Hepatocyte (in vitro differentiated cells): ENCODE results near the gene TNFRSF6B. TPM values are rescaled to one million over a fixed set of nuclear protein-coding genes. Genes with fewer than 3 reads are reported as not detected.

ENCODE experiments used
- DNase-seq: peaks from one replicate; pipeline ENCODE4 v3.0.0-alpha.2; 2016; ENCODE audit warnings: low spot score
- H2AFZ ChIP-seq: fragments of 200-600 bp; sonication (generic); 2 replicates; pipeline ENCODE4 v1.6.0; 2016; ENCODE audit warnings: antibody characterized with exemption, mild to moderate bottlenecking
- H3K27ac ChIP-seq: fragments of 200-600 bp; sonication (generic); 2 replicates; pipeline ENCODE4 v1.5.1; 2016; ENCODE audit warnings: mild to moderate bottlenecking
- H3K27me3 ChIP-seq: fragments of 200-600 bp; sonication (generic); 2 replicates; pipeline ENCODE4 v1.6.1; 2016
- H3K36me3 ChIP-seq: fragments of 200-600 bp; sonication (generic); replicated peaks from 2 replicates; pipeline ENCODE4 v1.5.1; 2016; ENCODE audit warnings: low read depth; ENCODE audit not compliant: insufficient read depth
- H3K4me1 ChIP-seq: fragments of 200-600 bp; sonication (generic); 2 replicates; pipeline ENCODE4 v1.5.1; 2016; ENCODE audit warnings: mild to moderate bottlenecking, moderate library complexity; ENCODE audit not compliant: insufficient read depth
- H3K4me2 ChIP-seq: fragments of 200-600 bp; sonication (generic); 2 replicates; pipeline ENCODE4 v1.6.0; 2016
- H3K4me3 ChIP-seq: fragments of 200-600 bp; sonication (generic); 2 replicates; pipeline ENCODE4 v1.5.1; 2016; ENCODE audit warnings: mild to moderate bottlenecking
- H3K79me2 ChIP-seq: fragments of 200-600 bp; sonication (generic); 2 replicates; pipeline ENCODE4 v1.6.0; 2017; ENCODE audit warnings: mild to moderate bottlenecking
- H3K9me2 ChIP-seq: fragments of 200-600 bp; sonication (generic); replicated peaks from 2 replicates; pipeline ENCODE4 v1.6.0; 2017; ENCODE audit warnings: mild to moderate bottlenecking; ENCODE audit not compliant: insufficient read depth
- H3K9me3 ChIP-seq: fragments of 200-600 bp; sonication (generic); 2 replicates; pipeline ENCODE4 v1.5.1; 2016; ENCODE audit warnings: low read depth, mild to moderate bottlenecking
- H4K20me1 ChIP-seq: fragments of 200-600 bp; sonication (generic); 2 replicates; pipeline ENCODE4 v1.6.0; 2016; ENCODE audit warnings: mild to moderate bottlenecking; ENCODE audit not compliant: insufficient read depth, poor library complexity, severe bottlenecking
- CTCF ChIP-seq: fragments of 200-600 bp; sonication (generic); IDR thresholded peaks from 2 replicates; pipeline ENCODE4 v1.5.1; 2016; ENCODE audit warnings: antibody characterized with exemption, mild to moderate bottlenecking; ENCODE audit not compliant: poor library complexity
- EZH2 ChIP-seq: fragments of 200-600 bp; sonication (generic); IDR thresholded peaks from 2 replicates; pipeline ENCODE4 v1.6.1; 2016; ENCODE audit warnings: antibody characterized with exemption, mild to moderate bottlenecking, borderline replicate concordance
- EZH2phosphoT487 ChIP-seq: fragments of 200-600 bp; sonication (generic); IDR thresholded peaks from one replicate; pipeline ENCODE4 v1.6.1; 2018; ENCODE audit warnings: antibody characterized with exemption, mild to moderate bottlenecking, low read depth, moderate library complexity; ENCODE audit not compliant: unreplicated experiment, severe bottlenecking
- WGBS: methylation state at CpG from one replicate; pipeline ENCODE4 v1.1.6; 2016; ENCODE audit warnings: low lambda C conversion rate; ENCODE audit errors: missing lambda C conversion rate; 5-methylcytosine and 5-hydroxymethylcytosine counted together
- polyA plus RNA-seq: library from polyadenylated mRNA; unstranded; fragments of >200 nt; fragmentation: Nextera tagmentation; extraction: Ambion mirVana; gene quantifications from 2 replicates; pipeline ENCODE4 v1.2.1, GENCODE V29; 2016
- total RNA-seq: library from RNA; depleted of rRNA; stranded (reverse); fragments of >200 nt; gene quantifications from 2 replicates; pipeline ENCODE4 v1.2.3, GENCODE V29; 2014

Gene TNFRSF6B
- total and polyA plus RNA-seq, 2 experiments from 2014 or later = 0.97 to 4.2 TPM

- no peak for TF ChIP-seq CTCF
- TF ChIP-seq EZH2 = no peak
- no peak for TF ChIP-seq EZH2phosphoT487
- Histone ChIP-seq H3K9me3 (no peaks in the 10 kb centered on the region), H3K27ac (peak overlapping the region; percentile 52), H2AFZ (no peak overlapping the region), H3K4me3 (no peak overlapping the region), H3K4me1 (peaks cover 11% of the 10 kb centered on the region), H3K79me2 (no peaks in the 10 kb centered on the region), H3K27me3 (no peaks in the 10 kb centered on the region), H3K4me2 (no peak overlapping the region), H3K36me3 (no peaks in the 10 kb centered on the region), H4K20me1 (no peaks in the 10 kb centered on the region), H3K9me2 (no peaks in the 10 kb centered on the region)
- no peak for DNase-seq
- WGBS = 97% methylated on average over 13 of the region's 13 CpGs
Observed at GRCh38 chr20:63681609-63682142, 14.8 kb upstream of the TNFRSF6B start.

- Histone ChIP-seq H3K36me3 (no peaks in the 10 kb centered on the region), H2AFZ (no peak overlapping the region), H3K79me2 (no peaks in the 10 kb centered on the region), H3K27ac (peak overlapping the region; percentile 69), H3K4me1 (peaks cover 11% of the 10 kb centered on the region), H3K27me3 (no peaks in the 10 kb centered on the region), H3K4me2 (no peak overlapping the region), H3K9me3 (no peaks in the 10 kb centered on the region), H3K4me3 (no peak overlapping the region), H3K9me2 (no peaks in the 10 kb centered on the region), H4K20me1 (no peaks in the 10 kb centered on the region)
- DNase-seq = peak; percentile 81
- 73% methylated on average over 22 of the region's 22 CpGs for WGBS
- TF ChIP-seq CTCF = no peak
- no peak for TF ChIP-seq EZH2
- TF ChIP-seq EZH2phosphoT487 = no peak
Observed at GRCh38 chr20:63682384-63683139, 13.9 kb upstream of the TNFRSF6B start.

GRCh38 chr20:63685269-63686026 lies 11.0 kb upstream of the TNFRSF6B start:
- H2AFZ ChIP-seq = no peak overlapping the region
- no peak for TF ChIP-seq CTCF
- no peak for TF ChIP-seq EZH2
- no peak for TF ChIP-seq EZH2phosphoT487
- H3K9me3 ChIP-seq = no peaks in the 10 kb centered on the region
- peaks cover 11% of the 10 kb centered on the region for H3K4me1 ChIP-seq
- H3K79me2 ChIP-seq = no peaks in the 10 kb centered on the region
- no peak overlapping the region for H3K4me2 ChIP-seq
- 89% methylated on average over 17 of the region's 21 CpGs for WGBS
- no peaks in the 10 kb centered on the region for H3K27me3 ChIP-seq
- DNase-seq = no peak
- no peaks in the 10 kb centered on the region for H3K36me3 ChIP-seq
- no peaks in the 10 kb centered on the region for H4K20me1 ChIP-seq
- H3K4me3 ChIP-seq = no peak overlapping the region
- no peak overlapping the region for H3K27ac ChIP-seq
- H3K9me2 ChIP-seq = no peaks in the 10 kb centered on the region
